HG03378 (cell line): ENCODE data around the gene ITGA8.
"Not testable (repeated sequence)": the region's sequence is repeated elsewhere in the genome, so short reads cannot be mapped to it uniquely, and the experiment has no call there.

Source experiments
- ATAC-seq: cut with Tn5 transposase; IDR thresholded peaks from one replicate; pipeline ENCODE4 v1.9.1; 2021; ENCODE audit warnings: mild to moderate bottlenecking, moderate library complexity; ENCODE audit not compliant: unreplicated experiment

ITGA8 gene

DNA sequence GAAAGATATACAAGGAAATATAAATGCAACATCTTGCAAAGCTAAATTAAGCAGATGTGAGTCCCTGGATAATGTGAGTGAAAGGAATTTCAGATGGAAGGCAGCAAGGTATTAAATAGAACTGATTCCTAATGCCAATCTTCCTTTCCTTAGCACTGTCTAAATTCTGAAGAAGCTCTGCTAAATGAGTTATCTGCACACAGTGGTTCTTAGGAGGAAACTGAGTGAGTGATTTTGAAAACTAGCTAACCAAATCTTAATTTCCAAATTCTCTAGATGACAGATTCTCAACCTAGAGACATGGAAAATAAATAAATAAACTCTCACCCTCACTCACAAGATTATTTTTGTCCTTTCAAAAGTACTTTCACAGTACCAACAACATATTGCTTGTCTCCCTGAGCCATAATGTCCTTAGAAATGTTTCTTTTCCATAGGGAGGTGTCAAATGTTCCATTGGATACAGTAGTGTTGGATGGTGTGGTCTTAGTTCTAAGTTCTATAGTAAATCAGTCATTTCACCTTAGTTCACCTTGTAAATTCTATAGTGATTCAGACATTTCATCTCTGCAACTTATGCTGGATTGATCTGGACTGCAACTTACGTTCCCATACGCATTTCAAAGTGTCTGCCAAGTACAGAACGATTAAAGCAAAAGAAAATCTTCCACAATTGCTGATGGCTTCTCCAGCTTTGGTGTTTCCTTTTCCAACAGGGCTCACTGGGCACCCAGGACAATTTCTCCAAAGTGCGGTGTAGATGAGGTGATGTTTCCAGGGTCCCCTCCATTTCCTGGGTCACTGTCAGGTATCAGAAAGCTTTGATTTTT, 203.3 kb downstream of the ITGA8 start:
- no peak for ATAC-seq

DNA sequence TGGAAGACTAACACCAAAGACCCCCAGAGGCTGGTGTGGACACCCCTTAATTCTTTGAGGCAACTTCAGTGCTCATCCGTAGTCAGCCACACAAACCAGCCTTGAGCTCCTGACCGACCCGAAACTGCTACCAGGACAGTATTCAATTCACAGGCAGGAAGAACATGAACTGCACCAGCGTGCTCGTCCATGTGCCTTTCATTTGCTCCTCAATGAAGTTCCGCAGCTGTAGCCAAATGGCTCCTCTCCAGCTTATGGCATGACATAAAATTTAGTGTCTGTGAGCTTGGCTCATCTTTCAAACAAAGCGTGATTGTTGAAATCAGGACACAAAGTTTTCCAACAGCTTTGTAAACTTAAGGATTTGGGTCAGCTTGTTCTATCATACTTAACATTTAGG, 204.5 kb downstream of the ITGA8 start:
- ATAC-seq, result no peak

DNA sequence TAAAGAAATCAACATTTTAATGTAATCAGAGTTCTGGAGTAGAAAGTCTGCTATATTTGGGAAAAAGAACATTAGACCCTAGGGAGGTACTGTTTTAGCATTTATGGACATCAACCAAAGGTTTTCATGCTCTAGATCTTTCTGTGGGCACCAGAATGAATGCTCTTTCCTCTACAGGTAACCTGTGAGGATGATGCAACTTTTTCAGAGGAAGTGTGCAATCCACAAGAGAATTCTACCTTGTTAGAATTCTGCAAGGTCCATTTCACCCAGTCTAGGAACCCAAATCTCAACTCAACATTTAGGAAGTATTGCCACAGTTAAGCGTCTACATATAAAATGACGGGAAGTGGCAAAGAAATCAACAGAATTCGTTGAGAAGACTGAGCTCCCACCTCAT, 208.8 kb downstream of the ITGA8 start:
- no peak for ATAC-seq

DNA sequence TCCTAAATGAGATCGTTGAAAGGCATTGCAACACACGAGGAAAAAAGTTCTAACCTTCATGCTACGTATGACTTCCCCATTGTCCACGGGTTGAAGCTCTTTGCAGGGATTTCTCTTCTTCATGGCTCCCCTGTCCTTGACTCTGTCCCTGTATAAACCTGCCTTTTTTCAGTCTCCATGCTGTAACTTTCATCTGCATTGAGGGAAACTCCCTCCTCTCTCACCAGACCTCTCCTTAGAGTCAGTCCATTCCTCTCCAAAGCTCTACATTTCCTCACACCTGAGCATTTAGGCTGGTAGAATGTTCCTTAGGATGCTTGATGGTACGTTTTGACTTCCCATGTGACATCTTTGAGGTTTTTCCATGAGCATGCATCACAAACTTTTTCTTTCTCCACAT, 214.4 kb downstream of the ITGA8 start:
- ATAC-seq, result no peak

DNA sequence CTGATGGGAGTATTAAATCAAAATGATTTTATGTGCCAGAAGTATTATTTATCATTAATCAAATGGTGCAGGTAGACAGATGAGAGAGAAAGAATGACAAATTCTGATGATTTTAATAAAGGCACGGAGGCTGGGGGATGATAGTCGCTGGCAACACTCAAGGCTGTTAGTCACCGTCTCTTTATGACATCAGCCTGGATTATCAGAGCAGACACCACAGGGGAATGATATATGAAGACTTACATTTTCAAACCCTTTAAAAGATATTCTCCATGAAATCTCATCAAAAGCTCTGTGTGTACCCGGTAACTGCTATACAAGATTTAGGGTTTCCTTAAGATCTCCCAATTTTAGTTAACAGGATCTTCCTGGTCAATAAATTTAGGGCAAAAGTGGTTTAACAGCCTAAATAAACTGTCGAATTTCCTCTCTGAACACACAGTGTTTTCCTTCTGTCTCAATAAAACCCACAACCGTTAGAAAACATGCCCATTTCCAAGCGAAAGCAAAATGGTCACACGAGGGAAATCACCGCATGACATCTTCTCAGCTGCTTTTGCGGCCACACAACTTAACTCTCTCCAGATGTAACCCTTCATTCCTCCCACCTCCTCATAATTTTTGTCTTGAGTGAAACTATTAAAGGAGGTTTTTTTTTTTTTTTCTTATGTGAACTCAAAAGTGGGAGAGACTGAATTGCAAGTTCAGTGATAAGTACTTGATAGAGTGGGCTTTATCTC, 215.5 kb downstream of the ITGA8 start:
- ATAC-seq, result no peak

DNA sequence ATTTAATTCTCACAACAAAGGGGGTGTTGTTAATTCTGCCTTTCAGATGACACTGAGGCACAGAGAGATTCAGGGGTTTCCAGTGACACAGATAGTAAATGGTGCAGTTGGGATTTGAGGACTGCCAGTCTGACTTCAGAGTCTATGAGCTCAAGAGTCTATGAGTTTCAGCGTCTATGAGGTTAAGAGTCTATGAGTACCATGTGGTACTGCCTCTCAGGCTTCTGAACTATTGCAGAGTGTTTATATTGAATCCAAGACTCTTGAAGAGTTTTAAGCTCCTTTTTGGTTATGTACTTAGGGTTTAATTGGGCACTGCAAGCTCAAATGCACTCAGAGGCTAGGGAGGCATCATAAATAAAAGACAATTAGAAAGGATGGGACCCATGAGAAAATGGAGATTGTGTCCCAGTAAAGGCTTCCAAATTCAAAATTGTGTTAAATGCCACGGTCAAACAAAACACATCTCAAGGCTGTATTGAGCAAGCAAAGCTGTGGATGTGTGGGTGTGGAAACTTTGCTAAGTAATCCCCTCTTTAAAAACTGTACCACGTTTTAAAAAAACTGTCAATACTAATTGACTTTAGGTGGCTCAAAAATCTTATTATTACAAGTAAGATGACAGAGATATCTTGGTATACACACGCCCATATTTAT, 224.7 kb downstream of the ITGA8 start:
- ATAC-seq, result no peak

DNA sequence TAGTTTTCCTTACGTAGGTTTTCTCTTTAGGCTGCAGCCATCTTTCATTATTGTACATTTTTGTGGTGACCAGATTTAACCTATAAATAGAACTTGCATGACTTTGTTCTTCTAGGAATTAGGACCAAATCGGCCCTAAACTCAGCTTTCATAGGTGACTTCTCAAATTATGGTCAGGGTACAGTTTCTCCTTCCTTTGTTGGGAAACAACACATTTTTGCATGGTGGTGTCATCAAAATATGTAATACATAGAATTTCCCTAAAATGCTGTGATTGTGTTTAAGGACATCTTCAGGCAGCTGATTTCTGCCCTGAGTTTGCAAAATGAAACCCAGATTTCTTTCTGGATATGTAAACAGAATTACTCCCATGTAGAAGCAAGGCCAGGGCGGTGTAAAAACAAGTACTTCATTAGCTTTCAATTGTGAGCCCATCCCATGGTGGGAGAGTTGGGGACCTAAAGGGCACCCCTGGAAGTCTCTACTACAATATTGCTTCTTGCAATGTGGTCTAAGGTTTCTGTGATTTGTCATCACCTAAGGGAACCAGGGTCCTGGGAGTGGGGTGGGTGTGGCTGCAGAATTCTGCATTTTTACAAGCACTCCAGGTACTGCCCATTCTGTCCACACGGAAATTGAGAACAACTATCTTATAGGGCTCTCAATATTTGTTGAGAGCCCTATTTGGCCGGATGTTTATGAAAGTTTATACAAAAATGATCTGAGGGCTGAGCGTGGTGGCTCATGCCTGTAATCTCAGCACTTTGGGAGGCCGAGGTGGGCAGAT, 227.7 kb downstream of the ITGA8 start:
- ATAC-seq, result no peak

DNA sequence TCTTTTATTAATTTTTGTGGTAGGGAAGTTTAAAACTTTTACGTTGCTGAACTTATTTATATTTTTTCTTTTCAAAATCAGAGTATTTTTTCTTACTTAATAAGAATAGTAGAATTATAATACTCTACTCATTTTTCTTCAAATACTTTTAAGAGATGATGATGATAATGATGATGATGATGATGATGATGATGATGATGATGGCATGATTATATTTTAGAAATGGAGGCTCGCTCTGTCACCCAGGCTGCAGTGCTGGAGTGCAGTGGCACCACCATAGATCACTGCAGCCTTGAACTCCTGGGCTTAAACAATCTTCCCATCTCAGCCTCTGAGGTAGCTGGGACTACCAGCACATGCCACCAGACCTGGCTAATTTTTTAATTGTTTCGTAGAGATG, 230.3 kb downstream of the ITGA8 start:
- no peak for ATAC-seq

DNA sequence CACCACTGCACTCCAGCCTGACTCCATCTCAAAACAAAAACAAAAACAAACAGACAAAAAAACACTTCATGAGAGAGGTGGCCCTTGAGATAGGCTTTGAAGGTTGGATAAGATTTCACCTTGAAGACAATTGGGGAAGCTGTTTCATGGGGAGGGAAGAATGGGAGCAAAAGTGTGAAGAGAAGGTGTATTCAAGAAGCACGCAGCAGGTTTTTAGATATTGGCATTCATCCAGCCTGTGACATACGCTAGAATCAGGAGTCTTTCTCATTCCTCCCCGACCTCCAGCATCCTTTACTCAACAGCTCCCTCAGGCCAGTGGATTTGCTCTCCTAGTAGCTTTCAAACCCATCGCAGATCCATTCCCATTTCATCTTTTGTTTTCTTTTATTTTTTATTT, 232.3 kb downstream of the ITGA8 start:
- no peak for ATAC-seq

DNA sequence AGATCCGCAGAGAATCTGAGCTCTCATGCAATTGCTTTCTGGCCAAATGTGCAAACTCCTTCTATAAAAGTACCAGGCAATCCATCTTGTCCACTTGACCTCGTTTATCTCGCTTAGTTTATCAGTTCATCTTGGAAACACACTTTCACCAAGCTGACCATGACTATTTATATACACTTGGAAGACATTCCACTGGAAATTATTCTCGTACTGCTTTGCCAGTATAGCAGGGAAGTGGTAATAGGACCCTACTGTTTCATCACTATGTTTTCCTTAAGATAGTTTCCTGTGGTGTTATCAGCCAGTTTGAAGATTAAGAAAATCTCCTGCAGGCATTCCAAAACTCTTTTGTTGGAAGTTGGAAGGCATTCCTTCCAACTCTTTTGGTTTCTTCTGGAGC, 233.3 kb downstream of the ITGA8 start:
- no peak for ATAC-seq

DNA sequence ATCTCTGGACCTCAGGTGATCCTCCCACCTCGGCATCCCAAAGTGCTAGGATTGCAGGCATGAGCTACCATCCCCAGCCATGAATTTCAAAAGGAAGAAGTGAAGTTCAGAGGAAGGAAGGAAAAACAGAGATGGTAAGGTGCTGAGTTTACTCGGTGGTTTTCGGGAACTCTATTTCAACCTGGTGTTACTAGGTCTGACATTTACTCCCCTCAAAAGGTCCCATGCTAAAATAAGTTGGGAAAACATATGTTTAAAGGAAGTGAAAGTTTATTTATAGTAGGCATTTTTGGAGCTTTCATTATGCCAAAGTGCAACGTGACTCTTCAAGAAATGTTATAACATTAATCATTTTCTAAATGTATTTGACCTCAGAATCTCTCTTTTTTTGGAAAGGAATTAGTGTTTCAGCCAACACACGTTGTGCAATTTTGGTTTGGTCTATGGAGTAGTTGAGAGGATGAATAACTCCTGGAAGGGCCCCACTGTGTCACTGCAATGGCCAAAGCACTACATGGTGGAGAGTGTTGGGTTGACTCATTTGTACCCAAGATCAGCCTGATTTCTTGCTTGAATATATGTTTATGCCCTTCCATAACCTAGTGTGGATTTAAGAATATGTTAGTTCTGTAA, 233.9 kb downstream of the ITGA8 start:
- no peak for ATAC-seq

DNA sequence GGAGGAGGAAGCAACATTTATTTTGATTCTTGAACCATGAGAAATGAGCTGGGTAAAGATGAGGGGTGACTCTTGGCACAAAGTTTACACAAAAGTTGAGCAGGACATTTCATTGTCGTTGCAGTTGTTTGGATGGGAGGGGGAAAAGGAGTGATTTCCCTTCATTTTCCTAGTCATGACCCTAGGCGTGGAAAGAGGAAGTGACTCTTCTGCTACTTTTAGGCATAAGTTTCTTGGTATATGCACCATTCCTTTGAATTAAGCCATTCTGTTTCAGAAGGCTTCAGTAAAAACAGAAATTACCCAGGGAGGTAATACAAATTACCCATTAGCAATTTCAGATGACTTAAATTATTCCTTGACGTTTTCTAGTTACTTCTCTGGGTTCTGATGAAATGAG, 234.7 kb downstream of the ITGA8 start:
- ATAC-seq, result no peak

DNA sequence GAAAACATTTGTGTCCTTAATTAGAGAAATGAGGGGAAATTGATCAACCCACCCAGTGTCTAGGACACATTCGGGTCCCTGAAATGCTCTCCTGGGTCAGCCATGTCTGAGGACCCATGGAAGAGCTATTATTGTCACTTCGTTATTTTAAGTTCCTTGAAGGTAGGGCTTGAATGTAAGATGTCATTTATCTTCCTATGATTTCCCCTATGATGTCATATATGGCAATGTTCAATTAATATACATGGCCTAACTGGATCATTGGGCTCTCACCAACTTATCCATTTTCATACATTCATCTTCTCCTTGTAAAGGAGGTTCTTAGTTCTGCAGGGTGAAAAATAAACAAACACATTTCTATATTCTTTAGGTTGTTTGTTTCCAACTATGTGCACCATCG, 235.6 kb downstream of the ITGA8 start:
- no peak for ATAC-seq

DNA sequence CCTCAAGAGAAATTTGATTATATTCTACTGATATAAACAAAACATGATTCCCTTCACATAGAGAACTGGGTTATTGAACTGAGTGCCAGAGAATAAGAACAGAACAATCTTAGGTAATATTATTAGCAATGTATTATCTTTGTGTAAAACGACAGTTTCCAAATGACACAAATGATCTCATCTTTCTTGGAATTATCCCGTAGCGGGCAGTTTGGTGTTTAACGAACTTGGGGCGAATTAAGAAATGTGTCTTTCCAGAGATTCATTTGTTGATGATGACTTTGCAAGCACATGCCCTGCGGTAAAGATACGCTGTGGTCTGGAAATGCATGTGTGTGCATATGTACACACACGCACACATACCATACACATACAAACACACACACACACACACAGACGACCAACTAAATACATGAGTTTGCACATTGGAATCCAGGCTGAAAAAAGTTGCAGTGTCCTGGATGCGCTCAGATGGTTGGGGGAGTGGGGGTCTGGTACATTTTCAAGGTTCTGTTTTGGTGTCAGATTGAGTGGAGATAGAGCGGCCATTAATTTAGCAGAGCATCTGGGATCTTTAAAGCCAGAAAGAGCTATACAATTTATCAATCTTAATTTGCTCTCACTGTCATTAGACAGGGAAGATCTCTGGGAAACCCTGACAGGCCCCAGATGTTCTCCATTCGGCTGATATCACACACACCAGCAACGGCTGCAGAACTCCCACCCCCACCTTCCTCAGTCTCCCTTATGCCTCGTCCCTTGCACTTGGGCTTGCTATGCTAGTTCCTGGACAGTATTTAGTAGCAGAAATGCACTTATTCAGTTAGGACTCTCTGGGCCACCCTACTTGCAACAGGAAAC, 236.3 kb downstream of the ITGA8 start:
- no peak for ATAC-seq

DNA sequence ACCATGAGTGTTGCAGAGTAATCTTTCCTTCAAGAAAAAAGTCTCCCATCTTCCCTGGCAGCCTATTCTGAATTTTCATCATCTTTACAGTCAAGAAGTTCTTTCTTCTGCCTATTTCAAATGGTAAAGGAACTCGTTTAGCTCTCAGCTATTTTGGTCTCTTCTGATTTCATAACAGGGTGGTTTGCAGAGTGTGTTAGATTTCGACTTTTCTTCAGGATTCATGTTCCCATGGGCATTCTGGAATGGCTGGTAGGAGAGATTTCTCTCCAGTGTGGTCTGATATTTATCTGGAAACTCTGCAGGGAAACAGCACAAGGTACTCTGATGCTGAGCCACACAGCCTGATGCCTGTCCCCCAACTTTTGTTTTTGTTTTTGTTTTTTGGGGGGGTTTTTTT, 237.6 kb downstream of the ITGA8 start:
- no peak for ATAC-seq

DNA sequence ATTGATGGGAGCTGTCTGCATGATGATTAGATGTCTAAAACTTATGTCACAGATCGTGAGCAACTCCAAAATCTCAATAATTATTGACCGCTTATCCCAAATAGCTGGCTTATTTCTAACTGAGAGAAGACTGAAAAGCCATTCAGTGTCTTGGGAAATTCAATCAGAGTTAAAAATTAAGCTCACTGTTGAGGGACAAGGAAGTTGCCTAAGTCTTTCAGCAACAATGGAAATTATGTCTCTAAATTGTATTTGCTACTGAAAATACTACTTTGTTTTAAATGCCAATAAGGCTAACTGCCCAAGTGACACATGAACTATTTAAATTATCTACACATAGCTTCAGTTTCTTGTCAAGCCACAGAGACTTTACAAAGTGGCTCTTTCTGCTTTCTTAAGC, 240.8 kb downstream of the ITGA8 start:
- no peak for ATAC-seq

DNA sequence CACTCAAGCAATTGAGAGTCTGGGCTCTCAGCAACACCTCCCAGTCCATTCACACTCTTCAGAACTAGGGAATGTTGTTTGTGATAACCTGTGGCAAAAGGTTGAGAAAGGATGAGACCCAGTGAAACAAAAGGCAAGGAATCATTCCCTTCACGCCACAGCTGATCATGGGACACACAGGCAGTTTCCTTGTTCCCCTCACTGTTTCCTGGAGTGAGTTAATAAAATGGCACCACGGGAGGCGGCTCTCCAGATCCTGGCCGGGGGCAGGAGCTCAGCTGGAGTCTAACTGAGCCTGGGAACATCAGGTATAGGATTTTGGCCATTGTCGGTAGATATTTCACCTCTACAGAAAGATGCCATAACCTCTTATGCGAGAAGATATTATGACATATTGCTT, 241.3 kb downstream of the ITGA8 start:
- ATAC-seq, result no peak

DNA sequence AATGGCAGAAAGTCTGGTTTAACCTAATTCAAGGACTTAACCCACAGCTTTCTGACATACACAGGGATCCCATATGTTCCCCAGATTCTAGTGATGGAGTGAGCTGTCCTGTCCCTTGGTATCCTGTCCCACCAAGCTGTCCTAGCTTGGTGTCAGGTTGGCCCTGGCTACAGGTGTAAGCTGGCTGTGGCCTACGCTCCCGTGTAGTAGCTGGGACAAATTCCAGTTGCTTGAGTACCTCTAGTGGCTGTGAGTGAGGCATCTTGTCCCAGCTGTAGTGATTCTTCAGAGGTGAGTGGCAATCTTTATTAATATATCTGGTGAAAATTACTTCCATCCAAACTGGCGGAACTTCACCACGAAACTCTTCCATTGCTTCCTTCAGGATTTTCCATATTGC, 243.4 kb downstream of the ITGA8 start:
- ATAC-seq, result no peak

DNA sequence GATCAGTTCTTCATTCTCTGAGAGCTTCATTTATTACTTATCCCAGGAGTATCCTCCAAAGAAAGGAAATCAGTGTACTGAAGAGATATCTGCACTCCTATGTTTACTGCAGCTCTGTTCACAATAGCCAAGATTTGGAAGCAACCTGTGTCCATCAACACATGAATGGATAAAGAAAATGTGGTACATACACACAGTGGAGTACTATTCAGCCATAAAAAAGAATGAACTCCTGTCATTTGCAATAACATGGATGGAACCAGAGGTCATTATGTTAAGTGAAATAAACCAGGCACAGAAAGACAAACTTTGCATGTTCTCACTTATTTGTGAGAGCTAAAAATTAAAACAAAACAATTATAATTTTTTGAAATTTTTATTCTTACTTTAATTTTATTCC, 244.3 kb downstream of the ITGA8 start:
- ATAC-seq, result not testable (repeated sequence)

DNA sequence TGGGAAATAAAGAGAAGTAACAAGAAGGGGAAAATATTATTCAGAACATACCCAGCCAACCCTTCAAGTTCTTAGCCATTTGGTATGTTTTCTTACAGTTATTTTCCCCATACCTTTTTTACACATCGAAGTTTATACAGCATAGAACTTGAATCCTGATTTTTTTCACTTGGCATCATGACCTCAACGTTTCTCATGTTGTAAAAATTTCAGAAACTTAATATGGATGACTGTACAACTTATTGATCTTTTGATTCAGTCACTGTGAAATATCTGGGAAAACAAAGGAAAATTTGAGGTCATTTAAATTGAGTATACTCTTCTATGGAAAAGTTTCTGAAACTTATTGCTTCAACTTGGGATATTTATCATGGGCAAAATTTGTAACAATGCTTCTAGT, 245.1 kb downstream of the ITGA8 start:
- ATAC-seq, result no peak
